ENCODE measurements around the gene PERM1.

DNA sequence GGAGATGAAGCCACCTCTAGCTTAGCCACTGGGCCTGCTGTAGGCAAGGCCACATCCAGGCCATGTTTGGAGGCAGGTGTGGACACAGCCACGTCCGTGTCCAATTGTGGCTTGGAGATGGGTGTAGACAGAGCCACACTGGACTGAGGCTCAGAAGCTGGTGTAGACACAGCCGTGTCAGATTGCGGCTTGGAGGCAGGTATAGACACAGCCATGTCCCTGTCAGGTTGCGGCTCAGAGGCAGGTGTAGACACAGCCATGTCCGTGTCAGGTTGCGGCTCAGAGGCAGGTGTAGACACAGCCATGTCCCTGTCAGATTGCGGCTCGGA, 2.2 kb downstream of the PERM1 start:
- TF ChIP-seq, protein P1, sequence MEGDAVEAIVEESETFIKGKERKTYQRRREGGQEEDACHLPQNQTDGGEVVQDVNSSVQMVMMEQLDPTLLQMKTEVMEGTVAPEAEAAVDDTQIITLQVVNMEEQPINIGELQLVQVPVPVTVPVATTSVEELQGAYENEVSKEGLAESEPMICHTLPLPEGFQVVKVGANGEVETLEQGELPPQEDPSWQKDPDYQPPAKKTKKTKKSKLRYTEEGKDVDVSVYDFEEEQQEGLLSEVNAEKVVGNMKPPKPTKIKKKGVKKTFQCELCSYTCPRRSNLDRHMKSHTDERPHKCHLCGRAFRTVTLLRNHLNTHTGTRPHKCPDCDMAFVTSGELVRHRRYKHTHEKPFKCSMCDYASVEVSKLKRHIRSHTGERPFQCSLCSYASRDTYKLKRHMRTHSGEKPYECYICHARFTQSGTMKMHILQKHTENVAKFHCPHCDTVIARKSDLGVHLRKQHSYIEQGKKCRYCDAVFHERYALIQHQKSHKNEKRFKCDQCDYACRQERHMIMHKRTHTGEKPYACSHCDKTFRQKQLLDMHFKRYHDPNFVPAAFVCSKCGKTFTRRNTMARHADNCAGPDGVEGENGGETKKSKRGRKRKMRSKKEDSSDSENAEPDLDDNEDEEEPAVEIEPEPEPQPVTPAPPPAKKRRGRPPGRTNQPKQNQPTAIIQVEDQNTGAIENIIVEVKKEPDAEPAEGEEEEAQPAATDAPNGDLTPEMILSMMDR (IDR thresholded peaks at IDR 0.05): no peak
- TF ChIP-seq POLR2A (IDR thresholded peaks at IDR 0.05) (no peak), POLR2AphosphoS5 (IDR thresholded peaks at IDR 0.05) (no peak)

Measured in prostate gland (tissue), 2 donors.